Lower leg skin (tissue), 3 donors: ENCODE data around the gene PDXK.

Experiments used
- CTCF ChIP-seq, 3 donors: fragments of 450-650 bp; IDR thresholded peaks; one replicate each; pipeline ENCODE4 v1.5.1; 2016; ENCODE audit warnings: antibody characterized with exemption in 3 of 3, mild to moderate bottlenecking in 3 of 3, moderate library complexity in 2 of 3
- POLR2A ChIP-seq, 2 donors: fragments of 450-650 bp; IDR thresholded peaks; one replicate each; pipeline ENCODE4 v1.6.1; 2016 to 2017; ENCODE audit warnings: antibody characterized with exemption in 2 of 2, mild to moderate bottlenecking in 1 of 2, moderate library complexity in 1 of 2

- TF ChIP-seq CTCF (IDR thresholded peaks at IDR 0.05) (no peak), POLR2A (IDR thresholded peaks at IDR 0.05) (no peak)
These were observed 29.7 kb downstream of the PDXK start for GRCh38 chr21:43748622-43749021.
